Ectodermal cell (in vitro differentiated cells): ENCODE data around the gene BASP1.

ENCODE experiments used
- H3K27ac ChIP-seq: 2 replicates; pipeline ENCODE4 v1.7.0; 2013; ENCODE audit warnings: mild to moderate bottlenecking, low read depth, low read length; ENCODE audit not compliant: insufficient read depth, poor library complexity, severe bottlenecking
- H3K27me3 ChIP-seq: 2 replicates; pipeline ENCODE4 v1.7.0; 2013; ENCODE audit warnings: mild to moderate bottlenecking, low read length; ENCODE audit not compliant: insufficient read depth, control insufficient read depth, poor library complexity, severe bottlenecking
- H3K36me3 ChIP-seq: one replicate; pipeline ENCODE4 v1.7.0; 2013; ENCODE audit warnings: low read length; ENCODE audit not compliant: control insufficient read depth, insufficient read depth
- H3K4me1 ChIP-seq: one replicate; pipeline ENCODE4 v1.7.0; 2013; ENCODE audit warnings: low read length; ENCODE audit not compliant: control insufficient read depth, insufficient read depth
- H3K4me3 ChIP-seq: 2 replicates; pipeline ENCODE4 v1.7.0; 2013; ENCODE audit warnings: low read depth, low read length, control low read depth; ENCODE audit not compliant: insufficient read depth
- H3K9me3 ChIP-seq: 2 replicates; pipeline ENCODE4 v1.7.0; 2013; ENCODE audit warnings: mild to moderate bottlenecking, low read length, moderate library complexity; ENCODE audit not compliant: control insufficient read depth
- WGBS, 2 experiments: methylation state at CpG; one replicate each; pipeline ENCODE4 v1.1.7; 2013; ENCODE audit warnings: missing lambda C conversion rate in 2 of 2; 5-methylcytosine and 5-hydroxymethylcytosine counted together

BASP1 gene

DNA sequence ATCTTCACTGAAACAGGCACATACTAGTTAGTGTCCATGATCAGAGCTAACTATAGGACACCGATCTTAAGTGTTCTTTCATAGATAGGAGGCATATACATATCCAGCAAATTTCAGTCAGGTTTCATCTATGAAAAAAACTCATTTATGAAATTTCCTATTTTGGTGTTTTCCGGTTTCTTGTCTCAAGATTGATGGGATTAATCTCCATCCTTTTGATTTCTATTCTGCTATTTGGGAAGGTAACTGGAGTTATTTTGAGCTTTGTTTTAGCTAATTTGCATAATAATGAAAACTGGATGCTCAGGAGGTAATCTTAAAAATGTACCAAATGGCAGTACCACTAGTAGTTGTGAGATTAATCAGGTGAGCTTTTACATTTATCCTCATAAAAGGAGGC lies 62.1 kb downstream of the BASP1 start:
- Histone ChIP-seq H3K27ac (no peak overlapping the region), H3K36me3 (peaks cover 16% of the 10 kb centered on the region), H3K27me3 (no peaks in the 10 kb centered on the region), H3K4me3 (no peak overlapping the region), H3K4me1 (peaks cover 6% of the 10 kb centered on the region), H3K9me3 (no peaks in the 10 kb centered on the region)
- WGBS, 2 experiments = 87 to 94% methylated on average over 2 of the region's 2 CpGs

DNA sequence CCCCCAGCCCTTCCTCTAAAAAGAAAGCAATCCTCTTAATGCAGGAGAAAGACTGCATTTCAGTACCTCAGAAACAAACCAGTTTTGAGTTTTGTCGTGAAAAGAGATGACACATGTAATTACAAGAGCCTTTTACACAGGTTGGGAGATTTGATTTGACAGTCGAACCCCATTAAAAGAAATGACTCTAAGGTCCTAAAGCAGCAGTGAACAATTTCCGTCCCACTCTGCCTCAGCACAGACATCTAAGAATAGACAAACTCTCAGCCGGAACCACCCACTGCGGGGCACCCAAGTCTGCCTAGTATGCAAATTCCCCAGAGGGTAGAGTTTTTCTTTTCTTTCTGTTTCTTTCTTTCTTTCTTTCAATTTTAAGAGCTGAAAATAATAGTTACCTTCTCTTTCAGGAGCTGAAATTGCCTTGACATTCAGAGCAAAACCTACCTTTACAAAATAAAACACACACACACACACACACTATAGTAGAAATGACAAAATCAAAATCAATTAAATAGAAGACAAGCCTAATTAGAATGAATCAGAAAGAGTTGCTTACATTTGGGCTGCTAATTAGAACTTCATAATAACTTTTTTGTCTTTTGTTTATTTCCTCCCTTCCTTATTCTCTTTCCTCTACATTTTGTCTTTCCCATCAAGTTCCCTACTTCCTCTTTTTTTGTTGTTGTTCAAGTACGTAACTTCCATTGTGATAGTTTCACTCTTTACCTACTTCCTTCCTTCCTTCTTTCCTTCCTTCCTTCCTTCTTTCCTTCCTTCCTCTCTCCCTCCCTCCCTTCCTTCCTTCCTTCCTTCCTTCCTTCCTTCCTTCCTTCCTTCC lies 65.1 kb downstream of the BASP1 start:
- WGBS, 2 experiments = 47 to 48% methylated on average over 6 of the region's 6 CpGs
- H3K27ac ChIP-seq = no peak overlapping the region
- peaks cover 6% of the 10 kb centered on the region for H3K4me1 ChIP-seq

DNA sequence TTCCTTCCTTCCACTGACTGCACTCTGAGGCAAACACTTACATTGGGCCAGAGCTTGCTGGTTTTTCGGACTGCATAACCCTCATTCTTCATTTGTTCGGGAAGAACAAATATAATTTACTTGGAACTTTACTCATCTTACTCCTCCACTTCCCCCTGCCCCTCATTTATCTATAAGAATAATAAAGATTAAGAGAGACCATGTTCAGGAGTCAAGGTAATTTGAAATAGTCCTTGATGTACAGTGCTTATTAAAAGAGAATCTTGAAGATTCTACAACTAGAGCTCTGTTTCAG lies 65.6 kb downstream of the BASP1 start:
- peaks cover 6% of the 10 kb centered on the region for H3K4me1 ChIP-seq
- no peaks in the 10 kb centered on the region for H3K36me3 ChIP-seq
- H3K4me3 ChIP-seq = no peak overlapping the region
- no peaks in the 10 kb centered on the region for H3K27me3 ChIP-seq
- no peaks in the 10 kb centered on the region for H3K9me3 ChIP-seq
- 95 to 96% methylated on average over 2 of the region's 2 CpGs for WGBS, 2 experiments
- H3K27ac ChIP-seq = no peak overlapping the region

More for the DNA sequence above, 65.1 kb downstream of the BASP1 start:
- no peaks in the 10 kb centered on the region for H3K36me3 ChIP-seq
- no peaks in the 10 kb centered on the region for H3K9me3 ChIP-seq
- H3K4me3 ChIP-seq = no peak overlapping the region
- no peaks in the 10 kb centered on the region for H3K27me3 ChIP-seq

DNA sequence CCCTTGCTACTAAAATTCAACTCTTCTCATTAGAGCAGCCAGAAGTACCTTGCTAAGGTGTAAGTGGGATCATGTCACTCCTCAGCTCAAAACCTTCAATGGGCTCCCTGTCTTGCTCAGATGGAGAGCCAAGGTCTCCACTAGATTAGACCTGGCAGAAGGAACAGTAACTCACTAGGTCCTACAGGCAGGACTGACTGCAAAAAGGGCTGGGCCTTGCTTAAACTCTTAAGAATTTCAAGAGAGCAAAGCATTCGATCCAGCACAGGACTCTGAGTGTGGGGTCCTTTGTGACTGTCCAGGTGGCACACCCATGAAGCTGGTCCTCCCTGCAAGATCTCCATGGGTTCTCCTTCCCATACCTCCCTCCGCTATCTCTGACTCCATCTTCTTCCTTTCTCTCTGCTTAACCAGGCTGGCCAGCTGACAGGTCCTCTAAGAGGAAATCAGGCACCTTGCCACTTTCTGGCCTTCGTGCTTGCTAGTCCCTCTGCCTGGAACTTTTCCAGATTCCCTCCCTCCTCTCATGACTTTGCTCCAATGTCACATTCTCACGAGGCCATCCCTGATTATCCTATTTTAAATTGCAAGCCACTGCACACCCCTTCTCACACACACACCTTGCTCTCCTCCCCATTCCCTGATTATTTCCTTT lies 70.2 kb downstream of the BASP1 start:
- Histone ChIP-seq H3K4me1 (no peaks in the 10 kb centered on the region), H3K27me3 (no peaks in the 10 kb centered on the region)

DNA sequence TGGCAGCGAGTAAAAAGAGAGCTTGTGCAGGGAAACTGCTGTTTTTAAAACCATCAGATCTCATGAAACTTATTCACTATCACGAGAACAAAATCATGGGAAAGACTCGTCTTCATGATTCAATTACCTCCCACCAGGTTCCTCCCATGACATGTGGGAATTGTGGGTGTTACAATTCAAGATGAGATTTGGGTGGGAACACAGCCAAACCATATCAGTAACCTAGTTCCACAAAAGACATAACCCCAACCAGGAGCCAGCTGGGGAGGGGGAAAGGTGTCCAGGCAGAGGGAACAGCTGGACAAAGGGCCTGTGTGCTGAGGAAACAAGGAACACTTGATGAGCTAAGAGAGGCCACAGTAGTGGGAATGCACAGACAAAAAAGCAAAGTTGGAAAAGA lies 71.1 kb downstream of the BASP1 start:
- H3K36me3 ChIP-seq = no peaks in the 10 kb centered on the region
- H3K4me3 ChIP-seq = no peak overlapping the region
- no peaks in the 10 kb centered on the region for H3K9me3 ChIP-seq
- no peak overlapping the region for H3K27ac ChIP-seq
- no peaks in the 10 kb centered on the region for H3K27me3 ChIP-seq
- H3K4me1 ChIP-seq = no peaks in the 10 kb centered on the region
- WGBS, 2 experiments = 93 to 97% methylated on average over 3 of the region's 3 CpGs

More for the DNA sequence above, 70.2 kb downstream of the BASP1 start:
- 92 to 95% methylated on average over 4 of the region's 4 CpGs for WGBS, 2 experiments
- no peak overlapping the region for H3K27ac ChIP-seq
- H3K36me3 ChIP-seq = no peaks in the 10 kb centered on the region
- H3K4me3 ChIP-seq = no peak overlapping the region
- H3K9me3 ChIP-seq = no peaks in the 10 kb centered on the region

DNA sequence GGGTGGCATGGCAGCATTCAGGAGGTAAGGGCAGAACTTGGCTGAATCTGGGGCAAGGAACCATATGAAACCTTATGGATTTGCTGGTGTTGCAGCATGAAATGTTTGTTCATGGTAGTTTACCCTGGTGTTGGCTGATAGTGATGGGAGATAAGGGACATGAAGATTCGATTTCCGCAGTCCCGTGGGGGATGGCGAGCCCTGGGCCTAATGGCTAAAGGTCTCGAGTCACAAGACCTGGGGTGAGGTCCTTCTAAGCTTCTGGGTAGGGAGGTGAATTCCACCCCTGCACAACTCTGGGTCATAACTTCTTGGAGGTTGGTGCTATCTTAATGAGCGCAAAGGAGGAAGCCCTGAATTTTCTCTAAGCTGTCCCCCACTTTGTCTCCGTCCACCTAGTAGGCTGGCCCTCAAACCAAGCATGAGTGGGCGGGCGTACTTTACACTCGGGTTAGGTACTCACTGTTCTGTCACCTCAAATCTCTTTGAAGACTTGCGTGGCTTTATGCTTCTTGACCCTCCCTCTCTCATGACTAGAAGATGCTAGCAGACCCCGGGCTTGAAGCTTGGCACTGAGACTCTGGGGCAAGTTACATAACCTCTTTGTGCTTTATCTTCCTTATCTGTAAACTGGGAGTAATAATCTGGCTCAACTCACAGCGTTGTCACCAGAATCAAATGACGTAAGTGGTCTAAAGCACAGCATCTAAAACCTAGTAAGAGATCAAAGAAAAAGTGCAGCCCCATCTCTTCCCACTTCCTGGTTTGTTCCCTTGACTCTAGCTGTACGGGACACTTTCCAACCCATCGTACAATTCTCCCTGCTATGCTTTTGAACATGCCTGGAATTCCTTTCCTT lies 72.5 kb downstream of the BASP1 start:
- H3K27me3 ChIP-seq = no peaks in the 10 kb centered on the region
- WGBS, 2 experiments = 95% methylated on average over 16 of the region's 16 CpGs
- no peaks in the 10 kb centered on the region for H3K9me3 ChIP-seq
- H3K4me3 ChIP-seq = no peak overlapping the region
- H3K27ac ChIP-seq = no peak overlapping the region
- H3K4me1 ChIP-seq = no peaks in the 10 kb centered on the region
- no peaks in the 10 kb centered on the region for H3K36me3 ChIP-seq

DNA sequence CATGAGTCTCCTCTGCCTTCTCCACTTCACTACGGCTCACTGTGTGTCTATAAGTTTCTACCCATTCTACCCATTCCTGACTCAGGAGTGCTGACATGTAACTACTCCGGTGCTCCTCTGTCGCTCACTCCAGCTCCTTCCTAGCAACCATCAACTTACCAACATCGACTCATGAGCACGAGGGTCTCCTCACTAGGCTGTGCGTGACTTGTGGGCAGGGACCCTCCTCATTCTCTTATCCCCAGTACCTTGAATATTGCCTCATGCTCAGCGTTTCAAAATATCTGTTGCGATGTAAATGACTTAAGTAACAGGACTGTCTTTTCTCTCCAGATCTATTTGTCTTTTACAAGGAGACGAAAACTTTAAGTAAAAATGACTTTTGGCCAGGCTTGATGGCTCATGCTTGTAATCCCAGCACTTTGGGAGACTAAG lies 73.1 kb downstream of the BASP1 start:
- Histone ChIP-seq H3K36me3 (no peaks in the 10 kb centered on the region), H3K27ac (no peak overlapping the region), H3K4me1 (no peaks in the 10 kb centered on the region), H3K9me3 (no peaks in the 10 kb centered on the region), H3K4me3 (no peak overlapping the region), H3K27me3 (no peaks in the 10 kb centered on the region)
- WGBS, 2 experiments = 89 to 92% methylated on average over 9 of the region's 9 CpGs

DNA sequence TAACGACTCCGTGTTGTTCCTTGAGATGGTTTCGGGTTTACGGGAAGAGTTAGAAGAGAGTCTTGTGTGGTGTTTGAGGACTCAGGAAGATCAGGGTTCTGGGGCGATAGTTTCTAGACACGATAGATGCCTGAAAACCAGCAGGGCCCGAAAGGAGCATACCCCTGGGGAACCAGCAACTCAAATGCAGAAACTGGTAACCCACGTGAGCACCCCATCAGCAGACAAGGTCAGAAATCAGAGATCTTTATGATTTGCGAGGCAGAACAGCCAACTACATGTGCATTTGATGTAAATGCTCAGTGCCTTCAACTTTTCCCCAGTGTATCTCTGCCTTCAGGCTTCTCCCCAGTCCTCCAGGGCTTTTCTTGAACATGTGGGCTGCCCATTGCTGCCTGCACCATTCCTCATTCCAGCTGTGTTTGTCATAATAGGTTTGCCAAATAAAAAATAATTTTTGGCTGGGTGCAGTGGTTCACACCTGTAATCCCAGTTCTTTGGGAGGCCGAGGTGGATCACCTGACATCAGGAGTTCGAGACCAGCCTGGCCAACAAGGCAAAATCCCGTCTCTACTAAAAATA lies 75.1 kb downstream of the BASP1 start:
- Histone ChIP-seq H3K27me3 (no peaks in the 10 kb centered on the region), H3K4me1 (no peaks in the 10 kb centered on the region), H3K27ac (no peak overlapping the region), H3K36me3 (no peaks in the 10 kb centered on the region), H3K4me3 (no peak overlapping the region), H3K9me3 (no peaks in the 10 kb centered on the region)
- 92 to 95% methylated on average over 12 of the region's 12 CpGs for WGBS, 2 experiments

DNA sequence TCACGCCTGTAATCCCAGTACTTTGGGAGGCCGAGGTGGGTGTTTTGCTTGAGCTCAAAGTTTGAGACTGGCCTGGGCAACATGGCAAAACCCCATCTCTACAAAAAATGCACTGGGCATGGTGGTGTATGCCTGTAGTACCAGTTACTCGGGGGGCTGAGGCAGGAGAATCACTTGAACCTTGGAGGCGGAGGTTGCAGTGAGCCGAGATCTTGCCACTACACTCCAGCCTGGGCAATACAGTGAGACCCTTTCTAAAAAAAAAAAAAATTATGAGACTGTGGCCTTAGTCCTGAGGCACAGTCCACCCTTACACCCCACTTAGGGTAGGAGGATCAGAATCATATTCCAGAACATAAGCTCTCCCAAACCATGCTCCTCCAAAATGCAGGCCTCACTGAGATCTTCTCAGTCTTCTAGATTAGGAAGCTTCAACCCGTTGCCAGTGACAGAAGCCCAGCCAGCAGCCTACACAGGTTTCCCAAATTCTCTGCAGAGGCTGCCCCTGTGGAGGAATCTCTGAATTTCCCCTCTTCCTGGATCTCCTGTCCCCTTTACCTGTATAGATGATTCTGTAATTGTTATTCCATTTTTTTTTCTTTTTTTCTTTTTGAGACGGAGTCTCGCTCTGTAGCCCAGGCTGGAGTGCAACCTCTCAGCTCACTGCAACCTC lies 77.3 kb downstream of the BASP1 start:
- Histone ChIP-seq H3K27ac (no peak overlapping the region), H3K36me3 (no peaks in the 10 kb centered on the region), H3K4me1 (no peaks in the 10 kb centered on the region), H3K27me3 (no peaks in the 10 kb centered on the region), H3K9me3 (no peaks in the 10 kb centered on the region), H3K4me3 (no peak overlapping the region)
- WGBS, 2 experiments = 90 to 92% methylated on average over 8 of the region's 8 CpGs
